WTC11 (cell line): ENCODE results near the gene PODN. TPM values are rescaled to one million over a fixed set of nuclear protein-coding genes. Genes with fewer than 3 reads are reported as not detected.

Experiments used
- ATAC-seq: fragments of 200-7000 bp; cut with Tn5 transposase; 2 replicates; pipeline ENCODE4 v1.10.0; 2021; ENCODE audit warnings: mild to moderate bottlenecking, moderate library complexity
- CTCF ChIA-PET: fragments of 300-600 bp; sonication (Branson Sonifier 250); formaldehyde crosslinking; loops from one replicate; lab custom pipeline; 2021; ENCODE audit warnings: antibody characterized with exemption; lab: Charles Lee
- POLR2A ChIA-PET: fragments of 350-600 bp; sonication (Branson Sonifier 250); formaldehyde crosslinking; loops from one replicate; lab custom pipeline; 2021; ENCODE audit warnings: antibody characterized with exemption; lab: Charles Lee
- DNase-seq: peaks from one replicate; pipeline ENCODE4 v3.0.0; 2021; ENCODE audit warnings: low spot score
- H3K27ac Mint-ChIP-seq: 2 replicates; pipeline ENCODE4 v1.8.0; 2021; ENCODE audit warnings: mixed read lengths
- H3K27me3 Mint-ChIP-seq: 2 replicates; pipeline ENCODE4 v1.8.0; 2021; ENCODE audit warnings: low read depth, mild to moderate bottlenecking, moderate library complexity, mixed read lengths
- H3K36me3 Mint-ChIP-seq: 2 replicates; pipeline ENCODE4 v1.8.0; 2021; ENCODE audit warnings: mixed read lengths
- H3K4me1 Mint-ChIP-seq: 2 replicates; pipeline ENCODE4 v1.8.0; 2022; ENCODE audit warnings: mixed read lengths
- H3K4me3 Mint-ChIP-seq: 2 replicates; pipeline ENCODE4 v1.8.0; 2021; ENCODE audit warnings: mild to moderate bottlenecking, moderate library complexity, mixed read lengths
- H3K9me3 Mint-ChIP-seq: 2 replicates; pipeline ENCODE4 v1.8.0; 2021; ENCODE audit warnings: mixed read lengths
- AFF4 ChIP-seq: sonication (generic); formaldehyde crosslinking; IDR thresholded peaks from 2 replicates; pipeline ENCODE4 v1.8.1; 2023; ENCODE audit warnings: mild to moderate bottlenecking, missing genetic modification reagents, borderline replicate concordance
- ATF1 ChIP-seq: sonication (generic); formaldehyde crosslinking; IDR thresholded peaks from 2 replicates; pipeline ENCODE4 v1.8.1; 2023; ENCODE audit warnings: mild to moderate bottlenecking, moderate library complexity, missing genetic modification reagents
- ATF2 ChIP-seq: sonication (generic); formaldehyde crosslinking; IDR thresholded peaks from 2 replicates; pipeline ENCODE4 v1.8.1; 2022; ENCODE audit warnings: low read depth, missing genetic modification reagents, borderline replicate concordance
- ATF6 ChIP-seq: sonication (generic); formaldehyde crosslinking; IDR thresholded peaks from 2 replicates; pipeline ENCODE4 v1.8.1; 2023; ENCODE audit warnings: mild to moderate bottlenecking, missing genetic modification reagents
- E2F5 ChIP-seq: sonication (generic); formaldehyde crosslinking; IDR thresholded peaks from 2 replicates; pipeline ENCODE4 v1.8.1; 2022; ENCODE audit warnings: mild to moderate bottlenecking, moderate library complexity, missing genetic modification reagents
- ESRRA ChIP-seq: sonication (generic); formaldehyde crosslinking; IDR thresholded peaks from 2 replicates; pipeline ENCODE4 v1.8.1; 2022; ENCODE audit warnings: mild to moderate bottlenecking, missing genetic modification reagents, borderline replicate concordance
- IRF1 ChIP-seq: sonication (generic); formaldehyde crosslinking; IDR thresholded peaks from 2 replicates; pipeline ENCODE4 v1.8.0; 2023; ENCODE audit warnings: missing genetic modification reagents
- PRDM15 ChIP-seq: sonication (generic); formaldehyde crosslinking; IDR thresholded peaks from 2 replicates; pipeline ENCODE4 v1.8.0; 2022; ENCODE audit warnings: missing genetic modification reagents
- TEAD4 ChIP-seq: sonication (generic); formaldehyde crosslinking; IDR thresholded peaks from 2 replicates; pipeline ENCODE4 v1.8.0; 2022; ENCODE audit warnings: mild to moderate bottlenecking, missing genetic modification reagents
- USF2 ChIP-seq: sonication (generic); formaldehyde crosslinking; IDR thresholded peaks from 2 replicates; pipeline ENCODE4 v1.8.1; 2023; ENCODE audit warnings: mild to moderate bottlenecking, missing genetic modification reagents, moderate library complexity
- ZBTB21 ChIP-seq: sonication (generic); formaldehyde crosslinking; IDR thresholded peaks from 2 replicates; pipeline ENCODE4 v1.8.1; 2023; ENCODE audit warnings: mild to moderate bottlenecking, missing genetic modification reagents, borderline replicate concordance
- ZNF232 ChIP-seq: sonication (generic); formaldehyde crosslinking; IDR thresholded peaks from 2 replicates; pipeline ENCODE4 v1.8.0; 2022; ENCODE audit warnings: mild to moderate bottlenecking, missing genetic modification reagents
- ZNF423 ChIP-seq: fragments of 250-450 bp; sonication (Bioruptor Pico); IDR thresholded peaks from 2 replicates; pipeline ENCODE4 v2.1.2; 2022; ENCODE audit warnings: mild to moderate bottlenecking, moderate library complexity
- ZNF512 ChIP-seq: sonication (generic); formaldehyde crosslinking; IDR thresholded peaks from 2 replicates; pipeline ENCODE4 v1.8.1; 2022; ENCODE audit warnings: missing genetic modification reagents, borderline replicate concordance
- ZNF532 ChIP-seq: fragments of 250-450 bp; sonication (Bioruptor Pico); IDR thresholded peaks from 2 replicates; pipeline ENCODE4 v1.9.0; 2021; ENCODE audit warnings: mild to moderate bottlenecking, borderline replicate concordance
- total RNA-seq: library from RNA; stranded (reverse); gene quantifications from 3 replicates; pipeline ENCODE4 v1.2.3, GENCODE V29; 2021

Gene PODN
- total RNA-seq, 1 experiment from 2014 or later, result 0.48 TPM

- Mint-ChIP-seq H3K4me1 (no peaks in the 10 kb centered on the region), H3K4me3 (no peak overlapping the region), H3K9me3 (peaks cover 18% of the 10 kb centered on the region), H3K27me3 (peaks cover 2% of the 10 kb centered on the region; the same call in 1 of the 2 replicates), H3K27ac (no peak overlapping the region), H3K36me3 (peaks cover 15% of the 10 kb centered on the region)
- ATAC-seq (no peak), DNase-seq (no peak)
- CTCF ChIA-PET, result interaction anchor here (0.6 to 1.4 kb wide), 2 partner anchors 48 to 771 kb away, joined by 3 read pairs; no protein-coding TSS in a partner anchor
- POLR2A ChIA-PET, result no interaction called here
- no peak for TF ChIP-seq ZNF232 (CRISPR knock-in tag)
- no peak for TF ChIP-seq USF2 (CRISPR knock-in tag)
- no peak for TF ChIP-seq ATF6 (CRISPR knock-in tag)
- no peak for TF ChIP-seq PRDM15 (CRISPR knock-in tag)
- no peak for TF ChIP-seq AFF4 (CRISPR knock-in tag)
- TF ChIP-seq ZNF532, result no peak
- TF ChIP-seq ZNF512 (CRISPR knock-in tag), result no peak
- TF ChIP-seq ATF2 (CRISPR knock-in tag), result no peak
- TF ChIP-seq IRF1 (CRISPR knock-in tag), result no peak
- TF ChIP-seq ESRRA (CRISPR knock-in tag), result no peak
- no peak for TF ChIP-seq ZBTB21 (CRISPR knock-in tag)
- TF ChIP-seq E2F5 (CRISPR knock-in tag), result no peak
- TF ChIP-seq TEAD4, result no peak
- TF ChIP-seq ATF1 (CRISPR knock-in tag), result no peak
- TF ChIP-seq ZNF423 (CRISPR knock-in tag), result no peak
Observed at GRCh38 chr1:53134042-53134485, 72.1 kb downstream of the PODN start.
